Endothelial cell of umbilical vein (primary cell): ENCODE data around the gene TTC21A. TPM values are rescaled to one million over a fixed set of nuclear protein-coding genes. Genes with fewer than 3 reads are reported as not detected.

ENCODE experiments used
- BruUV-seq: library from RNA; stranded (reverse); fragments of 400-500 nt; replicated peaks from 2 replicates; lab custom pipeline; 2021; lab: Mats Ljungman, UMichigan
- CTCF ChIA-PET: fragments of 300-600, 350-600 bp; sonication (Branson Sonifier 250); formaldehyde crosslinking; loops from one replicate; lab custom pipeline; 2021; ENCODE audit warnings: antibody characterized with exemption, inconsistent platforms; lab: Charles Lee
- POLR2A ChIA-PET: fragments of 300-600, 350-600 bp; sonication (Branson Sonifier 250); formaldehyde crosslinking; loops from one replicate; lab custom pipeline; 2021; ENCODE audit warnings: antibody characterized with exemption, inconsistent platforms; lab: Charles Lee
- DNase-seq: peaks from one replicate; pipeline ENCODE4 v3.0.0-alpha.2; 2011; ENCODE audit warnings: low read depth, low spot score
- FAIRE-seq: peaks from 2 replicates; lab custom pipeline; 2011; peaks lifted over from hg19 to GRCh38; lab: Jason Lieb, UNC
- H2AFZ ChIP-seq: 2 replicates; pipeline ENCODE4 v1.6.0; 2012; ENCODE audit warnings: low read depth, low read length, control low read depth, inconsistent platforms
- H3K27ac ChIP-seq: 2 replicates; pipeline ENCODE4 v1.5.1; 2011; ENCODE audit warnings: low read depth, mild to moderate bottlenecking, control low read depth, low read length, moderate library complexity; ENCODE audit not compliant: insufficient read depth
- H3K27me3 ChIP-seq, 2 experiments: 2 replicates each; pipeline versions ENCODE4 v1.6.0 to v1.6.1; 2011; ENCODE audit warnings: low read length in 2 of 2, mixed read lengths in 1 of 2; ENCODE audit not compliant: control insufficient read depth in 2 of 2, insufficient read depth in 2 of 2
- H3K36me3 ChIP-seq, 2 experiments: 2 replicates in 1 of 2; 3 replicates in 1 of 2; pipeline ENCODE4 v1.5.1; 2011; ENCODE audit warnings: low read length in 2 of 2, mild to moderate bottlenecking in 1 of 2, moderate library complexity in 1 of 2; ENCODE audit not compliant: control insufficient read depth in 2 of 2, insufficient read depth in 2 of 2; ENCODE audit errors: extremely low read depth in 1 of 2
- H3K4me1 ChIP-seq: 3 replicates; pipeline ENCODE4 v1.5.1; 2011; ENCODE audit warnings: mild to moderate bottlenecking, low read length; ENCODE audit not compliant: control insufficient read depth, insufficient read depth; ENCODE audit errors: extremely low read depth
- H3K4me2 ChIP-seq: 2 replicates; pipeline ENCODE4 v1.6.1; 2011; ENCODE audit warnings: low read length, control low read depth, mixed read lengths; ENCODE audit not compliant: insufficient read depth
- H3K4me3 ChIP-seq, 3 experiments: fragments of 200-600 bp in 1 of 3; sonication (generic), shearing (Covaris generic) in 1 of 3; replicated peaks in 1 of 3; 2 replicates each; pipeline ENCODE4 v1.5.1; 2011 to 2016; ENCODE audit warnings: control low read depth in 3 of 3, low read length in 3 of 3, mild to moderate bottlenecking in 2 of 3, inconsistent platforms in 1 of 3, low read depth in 1 of 3, moderate library complexity in 1 of 3; ENCODE audit not compliant: insufficient read depth in 1 of 3
- H3K79me2 ChIP-seq: 2 replicates; pipeline ENCODE4 v1.6.0; 2012; ENCODE audit warnings: low read length, inconsistent platforms; ENCODE audit not compliant: control insufficient read depth, insufficient read depth
- H3K9ac ChIP-seq: replicated peaks from 2 replicates; pipeline ENCODE3; 2011; ENCODE audit warnings: low read length, control low read depth; ENCODE audit not compliant: insufficient read depth; ENCODE audit errors: extremely low read depth
- H3K9me1 ChIP-seq: replicated peaks from 3 replicates; pipeline ENCODE4 v1.6.0; 2011; ENCODE audit warnings: mild to moderate bottlenecking, low read length; ENCODE audit not compliant: control insufficient read depth, insufficient read depth; ENCODE audit errors: extremely low read depth
- H3K9me3 ChIP-seq: replicated peaks from 2 replicates; pipeline ENCODE4 v1.5.1; 2012; ENCODE audit warnings: low read length, inconsistent platforms; ENCODE audit not compliant: control insufficient read depth, insufficient read depth
- H4K20me1 ChIP-seq: replicated peaks from 2 replicates; pipeline ENCODE3; 2011; ENCODE audit warnings: mild to moderate bottlenecking, low read length; ENCODE audit not compliant: control insufficient read depth, insufficient read depth; ENCODE audit errors: extremely low read depth
- EZH2 ChIP-seq: IDR thresholded peaks from 2 replicates; pipeline ENCODE4 v1.6.1; 2012; ENCODE audit warnings: borderline replicate concordance, low read depth, mild to moderate bottlenecking, moderate library complexity, low read length, inconsistent platforms; ENCODE audit not compliant: severe bottlenecking
- FOS ChIP-seq: IDR thresholded peaks from 2 replicates; pipeline ENCODE4 v1.6.1; 2011; ENCODE audit warnings: mild to moderate bottlenecking, low read length, moderate library complexity, borderline replicate concordance; ENCODE audit not compliant: insufficient read depth
- JUN ChIP-seq: IDR thresholded peaks from 2 replicates; pipeline ENCODE4 v1.6.1; 2011; ENCODE audit warnings: borderline replicate concordance, low read depth; ENCODE audit not compliant: insufficient read length, insufficient read depth
- MYC ChIP-seq: IDR thresholded peaks from one replicate; pipeline ENCODE4 v1.6.1; 2011; ENCODE audit warnings: mild to moderate bottlenecking, low read depth, low read length
- POLR2A ChIP-seq: IDR thresholded peaks from 2 replicates; pipeline ENCODE4 v1.6.1; 2012; ENCODE audit warnings: low read depth, mild to moderate bottlenecking, control low read depth, low read length
- dilution Hi-C: fragments of 300-500 bp; cut with MboI; formaldehyde crosslinking; loops from one replicate; pipeline ENCODE4 v1.15.0; 2019; ENCODE audit warnings: low sequenced_read_pairs; ENCODE audit not compliant: extremely low pct_ligation_motif_present
- intact Hi-C: fragments of 100-400 bp; cut with micrococcal nuclease; formaldehyde crosslinking; loops from one replicate; pipeline ENCODE4 v1.10.0; 2022
- polyA plus RNA-seq, 4 experiments: library from polyadenylated mRNA; depleted of rRNA in 3 of 4; stranded (reverse) in 3 of 4; unstranded in 1 of 4; fragments of >200 nt; gene quantifications; 2 replicates each; pipeline versions ENCODE4 v1.2.1 to v1.2.3, GENCODE V29; 2011 to 2012; ENCODE audit warnings: missing spikeins in 1 of 4
- total RNA-seq: library from RNA; stranded (reverse); gene quantifications from 2 replicates; pipeline ENCODE4 v1.2.3, GENCODE V29; 2021
- TF ChIP-seq, protein P1 (sequence below): IDR thresholded peaks from 2 replicates; pipeline ENCODE4 v1.6.1; 2011; ENCODE audit not compliant: insufficient read depth, insufficient read length

TTC21A gene
- total and polyA plus RNA-seq, 2 donors (not counting 3 experiments of a cell fraction or from before 2014, with no cell fraction given) = 4.7 to 7.8 TPM

DNA sequence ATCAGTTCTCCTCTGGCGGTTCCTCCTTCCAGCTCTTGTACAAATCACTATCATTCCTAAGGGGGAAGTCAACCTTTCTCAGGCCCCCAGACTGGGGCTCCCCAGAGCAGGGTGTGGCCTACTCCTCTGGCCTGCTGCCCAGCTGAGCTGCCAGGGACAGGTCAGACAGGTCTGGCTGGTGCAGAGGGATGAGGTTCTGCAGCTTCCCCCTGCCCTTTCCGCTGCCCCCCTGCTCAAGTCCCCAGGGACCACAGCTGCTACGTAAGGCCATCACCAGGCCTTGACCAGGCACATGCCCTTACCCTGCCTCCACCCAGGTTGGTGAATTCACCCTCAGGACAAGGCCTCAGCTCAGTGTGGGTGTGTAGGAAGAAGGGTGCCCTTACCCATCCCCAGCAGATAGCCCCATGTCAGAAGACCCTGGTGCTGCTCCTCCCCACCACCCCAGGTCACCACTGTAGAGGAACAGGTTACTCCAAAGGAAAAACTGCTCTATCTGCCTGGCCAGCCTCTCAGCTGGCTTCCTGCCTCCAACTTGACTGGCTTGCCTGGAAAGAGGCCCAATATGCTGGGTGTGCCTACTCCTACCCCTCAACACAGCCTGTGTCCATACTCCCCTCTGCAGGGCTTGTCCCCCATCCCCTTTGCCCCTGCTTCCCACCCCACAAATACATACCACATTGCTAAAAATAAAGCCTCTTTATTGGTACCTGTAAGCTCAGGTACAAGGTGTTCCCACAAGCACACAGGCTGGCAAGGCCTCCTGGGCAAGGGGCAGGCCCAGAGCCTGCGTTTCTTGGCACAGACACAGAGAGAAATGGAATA, 33.9 kb downstream of the TTC21A start:
- no peak overlapping the region for H3K4me3 ChIP-seq
- no peak for TF ChIP-seq EZH2
- no peak for TF ChIP-seq MYC
- TF ChIP-seq FOS = no peak
- TF ChIP-seq JUN = no peak
- TF ChIP-seq, protein P1, sequence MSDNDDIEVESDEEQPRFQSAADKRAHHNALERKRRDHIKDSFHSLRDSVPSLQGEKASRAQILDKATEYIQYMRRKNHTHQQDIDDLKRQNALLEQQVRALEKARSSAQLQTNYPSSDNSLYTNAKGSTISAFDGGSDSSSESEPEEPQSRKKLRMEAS = no peak
- TF ChIP-seq POLR2A = peak; percentile 41
- intact Hi-C loops = loop anchor here (10.0 kb wide), 1 partner anchor 417 kb away; no protein-coding TSS in a partner anchor
- no peaks in the 10 kb centered on the region for H3K9me1 ChIP-seq
- H3K4me1 ChIP-seq = peaks cover 16% of the 10 kb centered on the region
- H3K27me3 ChIP-seq = no peaks in the 10 kb centered on the region
- no peaks in the 10 kb centered on the region for H4K20me1 ChIP-seq
- no peak overlapping the region for H3K9ac ChIP-seq
- no peak overlapping the region for H3K4me2 ChIP-seq
- H3K79me2 ChIP-seq = peaks cover 47% of the 10 kb centered on the region
- FAIRE-seq (no peak), DNase-seq (peak; percentile 34)
- H3K36me3 ChIP-seq = peaks cover 4 to 34% of the 10 kb centered on the region in 2 experiments
- no peak overlapping the region for H3K27ac ChIP-seq
- CTCF ChIA-PET = interaction anchor here (0.6 to 1.4 kb wide), 6 partner anchors 25 to 147 kb away, joined by 3 to 4 read pairs (median 3); partner anchors contain the start of gene XIRP1
- dilution Hi-C loops = no loop called here
- POLR2A ChIA-PET = interaction anchor here (2.0 kb wide), 1 partner anchor 37 kb away, joined by 5 read pairs; no protein-coding TSS in a partner anchor
- no TSS peak for BruUV-seq
- H3K9me3 ChIP-seq = no peaks in the 10 kb centered on the region
- H2AFZ ChIP-seq = no peak overlapping the region
